HepG2 (cell line): ENCODE data around the gene IL11RA. TPM values are rescaled to one million over a fixed set of nuclear protein-coding genes. Genes with fewer than 3 reads are reported as not detected.
A peak's percentile ranks its signal among the peaks of the same experiment; 100 is the strongest.

Experiments used
- NFATC3 ChIP-seq: sonication (generic); formaldehyde crosslinking; IDR thresholded peaks from 2 replicates; pipeline ENCODE4 v1.5.1; 2020; ENCODE audit warnings: mild to moderate bottlenecking, missing genetic modification reagents
- PAF1 ChIP-seq: IDR thresholded peaks from 2 replicates; pipeline ENCODE4 v1.6.1; 2016; ENCODE audit warnings: missing genetic modification reagents, missing compliant biosample characterization
- PHF8 ChIP-seq: sonication (generic); formaldehyde crosslinking; IDR thresholded peaks from 2 replicates; pipeline ENCODE4 v1.5.0; 2020; ENCODE audit warnings: missing genetic modification reagents
- TP53 ChIP-seq: sonication (generic); formaldehyde crosslinking; conservative IDR thresholded peaks from 2 replicates; pipeline ENCODE4 v1.4.0; 2020; ENCODE audit warnings: missing genetic modification reagents
- ZBTB42 ChIP-seq: sonication (generic); formaldehyde crosslinking; IDR thresholded peaks from 2 replicates; pipeline ENCODE4 v1.5.0; 2020; ENCODE audit warnings: mild to moderate bottlenecking, missing genetic modification reagents
- ZNF274 ChIP-seq: sonication (generic); formaldehyde crosslinking; IDR thresholded peaks from 2 replicates; pipeline ENCODE4 v1.5.1; 2020; ENCODE audit warnings: mild to moderate bottlenecking, missing genetic modification reagents
- ZNF781 ChIP-seq: sonication (generic); formaldehyde crosslinking; IDR thresholded peaks from 2 replicates; pipeline ENCODE4 v1.5.1; 2020; ENCODE audit warnings: borderline replicate concordance, mild to moderate bottlenecking, missing genetic modification reagents; ENCODE audit errors: not compliant biosample characterization
- polyA plus RNA-seq, 8 experiments: library from polyadenylated mRNA; depleted of rRNA in 3 of 8; stranded (reverse) in 7 of 8; unstranded in 1 of 8; fragments of >200 nt; fragmentation: Illumina TruSeq in 4 of 8; extraction: Trizol in 4 of 8; gene quantifications; 2 replicates each; pipeline versions ENCODE4 v1.2.1 to v1.2.3, GENCODE V29; 2011 to 2016; ENCODE audit warnings: low read depth in 4 of 8, missing spikeins in 1 of 8, mixed read lengths in 1 of 8; ENCODE audit not compliant: insufficient read depth in 1 of 8
- total RNA-seq, 5 experiments: library from RNA; depleted of rRNA; stranded (reverse); fragments of >200 nt; fragmentation: Illumina TruSeq; extraction: Trizol; gene quantifications; 2 replicates each; pipeline ENCODE4 v1.2.3, GENCODE V29; 2016; ENCODE audit warnings: low read depth in 1 of 5
- TF ChIP-seq, protein P1 (sequence below): sonication (generic); formaldehyde crosslinking; IDR thresholded peaks from 2 replicates; pipeline ENCODE4 v1.4.0; 2020; ENCODE audit warnings: missing genetic modification reagents, borderline replicate concordance
- TF ChIP-seq, protein P2 (sequence below): sonication (generic); formaldehyde crosslinking; IDR thresholded peaks from 2 replicates; pipeline ENCODE4 v1.8.0; 2022; ENCODE audit warnings: mild to moderate bottlenecking, missing genetic modification reagents
- TF ChIP-seq, protein P3 (sequence below): sonication (generic); formaldehyde crosslinking; IDR thresholded peaks from 2 replicates; pipeline ENCODE4 v1.4.0; 2020; ENCODE audit warnings: missing genetic modification reagents
- TF ChIP-seq, protein P4 (sequence below): sonication (generic); formaldehyde crosslinking; IDR thresholded peaks from 2 replicates; pipeline ENCODE4 v1.5.0; 2020; ENCODE audit warnings: missing genetic modification reagents
- TF ChIP-seq, protein P5 (sequence below): sonication (generic); formaldehyde crosslinking; IDR thresholded peaks from 2 replicates; pipeline ENCODE4 v1.5.0; 2020; ENCODE audit warnings: mild to moderate bottlenecking, missing genetic modification reagents
- TF ChIP-seq, protein P6 (sequence below): sonication (generic); formaldehyde crosslinking; IDR thresholded peaks from 2 replicates; pipeline ENCODE4 v1.4.0; 2020; ENCODE audit warnings: mild to moderate bottlenecking, missing genetic modification reagents
- TF ChIP-seq, protein P7 (sequence below): sonication (generic); formaldehyde crosslinking; IDR thresholded peaks from 2 replicates; pipeline ENCODE4 v1.5.0; 2020; ENCODE audit warnings: mild to moderate bottlenecking, missing genetic modification reagents

IL11RA gene
- total and polyA plus RNA-seq, 2 of the 13 experiments (the other 11 are each of a cell fraction or from before 2014, with no cell fraction given), result 2.0 to 4.2 TPM

DNA sequence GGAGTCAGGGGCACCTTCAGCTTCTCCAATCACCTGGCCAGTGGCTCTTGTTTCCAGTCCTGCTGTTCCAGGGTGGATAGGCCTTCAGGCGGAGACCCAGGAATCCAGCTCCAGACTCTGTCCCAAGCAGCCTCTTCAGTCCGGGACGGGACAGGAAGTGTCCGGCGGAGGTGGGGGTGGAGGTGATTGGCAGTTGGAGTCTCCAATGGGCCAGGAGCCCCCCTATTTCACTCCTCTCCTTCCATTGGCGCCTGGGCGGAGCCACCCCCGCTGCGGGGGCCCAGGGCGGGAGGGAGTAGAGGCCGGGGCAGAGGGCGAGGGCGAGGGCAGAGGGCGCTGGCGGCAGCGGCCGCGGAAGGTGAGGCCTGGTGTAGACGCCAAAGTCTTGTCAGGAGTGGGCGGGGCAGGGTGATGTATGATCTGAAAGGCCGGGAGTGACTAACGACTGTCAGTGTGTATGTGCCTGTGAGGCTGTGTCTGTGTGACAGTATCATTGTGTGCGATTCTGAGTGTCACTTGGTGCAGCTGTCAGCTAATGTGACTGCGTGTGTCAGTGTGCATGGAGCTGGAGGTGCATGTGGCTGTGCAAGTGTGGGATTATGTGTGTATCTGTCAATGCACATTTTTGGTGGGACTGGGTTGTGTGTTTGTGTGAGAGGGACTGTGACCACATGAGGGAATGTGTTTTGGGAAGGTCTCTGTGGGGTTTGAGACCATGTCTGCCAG is at the start of gene IL11RA (continued):
- TF ChIP-seq, protein P1, sequence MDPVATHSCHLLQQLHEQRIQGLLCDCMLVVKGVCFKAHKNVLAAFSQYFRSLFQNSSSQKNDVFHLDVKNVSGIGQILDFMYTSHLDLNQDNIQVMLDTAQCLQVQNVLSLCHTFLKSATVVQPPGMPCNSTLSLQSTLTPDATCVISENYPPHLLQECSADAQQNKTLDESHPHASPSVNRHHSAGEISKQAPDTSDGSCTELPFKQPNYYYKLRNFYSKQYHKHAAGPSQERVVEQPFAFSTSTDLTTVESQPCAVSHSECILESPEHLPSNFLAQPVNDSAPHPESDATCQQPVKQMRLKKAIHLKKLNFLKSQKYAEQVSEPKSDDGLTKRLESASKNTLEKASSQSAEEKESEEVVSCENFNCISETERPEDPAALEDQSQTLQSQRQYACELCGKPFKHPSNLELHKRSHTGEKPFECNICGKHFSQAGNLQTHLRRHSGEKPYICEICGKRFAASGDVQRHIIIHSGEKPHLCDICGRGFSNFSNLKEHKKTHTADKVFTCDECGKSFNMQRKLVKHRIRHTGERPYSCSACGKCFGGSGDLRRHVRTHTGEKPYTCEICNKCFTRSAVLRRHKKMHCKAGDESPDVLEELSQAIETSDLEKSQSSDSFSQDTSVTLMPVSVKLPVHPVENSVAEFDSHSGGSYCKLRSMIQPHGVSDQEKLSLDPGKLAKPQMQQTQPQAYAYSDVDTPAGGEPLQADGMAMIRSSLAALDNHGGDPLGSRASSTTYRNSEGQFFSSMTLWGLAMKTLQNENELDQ (CRISPR knock-in tag), result no peak
- TF ChIP-seq ZNF781 (CRISPR knock-in tag), result no peak
- TF ChIP-seq, protein P2, sequence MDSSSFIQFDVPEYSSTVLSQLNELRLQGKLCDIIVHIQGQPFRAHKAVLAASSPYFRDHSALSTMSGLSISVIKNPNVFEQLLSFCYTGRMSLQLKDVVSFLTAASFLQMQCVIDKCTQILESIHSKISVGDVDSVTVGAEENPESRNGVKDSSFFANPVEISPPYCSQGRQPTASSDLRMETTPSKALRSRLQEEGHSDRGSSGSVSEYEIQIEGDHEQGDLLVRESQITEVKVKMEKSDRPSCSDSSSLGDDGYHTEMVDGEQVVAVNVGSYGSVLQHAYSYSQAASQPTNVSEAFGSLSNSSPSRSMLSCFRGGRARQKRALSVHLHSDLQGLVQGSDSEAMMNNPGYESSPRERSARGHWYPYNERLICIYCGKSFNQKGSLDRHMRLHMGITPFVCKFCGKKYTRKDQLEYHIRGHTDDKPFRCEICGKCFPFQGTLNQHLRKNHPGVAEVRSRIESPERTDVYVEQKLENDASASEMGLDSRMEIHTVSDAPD (CRISPR knock-in tag), result 0 out of 2 replicates have a peak, but pooled peaks have one; percentile 31
- TF ChIP-seq PAF1 (CRISPR knock-in tag), result peak; percentile 58; the same call in 1 of the 2 replicates
- no peak for TF ChIP-seq NFATC3 (CRISPR knock-in tag)
- no peak for TF ChIP-seq ZBTB42 (CRISPR knock-in tag)
- TF ChIP-seq, protein P3, sequence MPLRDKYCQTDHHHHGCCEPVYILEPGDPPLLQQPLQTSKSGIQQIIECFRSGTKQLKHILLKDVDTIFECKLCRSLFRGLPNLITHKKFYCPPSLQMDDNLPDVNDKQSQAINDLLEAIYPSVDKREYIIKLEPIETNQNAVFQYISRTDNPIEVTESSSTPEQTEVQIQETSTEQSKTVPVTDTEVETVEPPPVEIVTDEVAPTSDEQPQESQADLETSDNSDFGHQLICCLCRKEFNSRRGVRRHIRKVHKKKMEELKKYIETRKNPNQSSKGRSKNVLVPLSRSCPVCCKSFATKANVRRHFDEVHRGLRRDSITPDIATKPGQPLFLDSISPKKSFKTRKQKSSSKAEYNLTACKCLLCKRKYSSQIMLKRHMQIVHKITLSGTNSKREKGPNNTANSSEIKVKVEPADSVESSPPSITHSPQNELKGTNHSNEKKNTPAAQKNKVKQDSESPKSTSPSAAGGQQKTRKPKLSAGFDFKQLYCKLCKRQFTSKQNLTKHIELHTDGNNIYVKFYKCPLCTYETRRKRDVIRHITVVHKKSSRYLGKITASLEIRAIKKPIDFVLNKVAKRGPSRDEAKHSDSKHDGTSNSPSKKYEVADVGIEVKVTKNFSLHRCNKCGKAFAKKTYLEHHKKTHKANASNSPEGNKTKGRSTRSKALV, result no peak
- TF ChIP-seq, protein P4, sequence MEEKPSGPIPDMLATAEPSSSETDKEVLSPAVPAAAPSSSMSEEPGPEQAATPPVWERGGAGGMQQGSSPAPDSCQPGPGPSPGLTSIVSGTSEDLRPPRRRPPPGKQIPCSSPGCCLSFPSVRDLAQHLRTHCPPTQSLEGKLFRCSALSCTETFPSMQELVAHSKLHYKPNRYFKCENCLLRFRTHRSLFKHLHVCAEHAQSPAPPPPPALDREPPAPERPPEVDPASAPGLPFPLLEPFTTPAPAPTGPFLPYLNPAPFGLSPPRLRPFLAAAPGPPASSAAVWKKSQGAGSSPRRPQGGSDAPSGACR (CRISPR knock-in tag), result no peak
- TF ChIP-seq ZNF274 (CRISPR knock-in tag), result no peak; the same call in 1 of the 2 replicates
- peak; percentile 46; the same call in 1 of the 2 replicates for TF ChIP-seq PHF8 (CRISPR knock-in tag)
- TF ChIP-seq, protein P5, sequence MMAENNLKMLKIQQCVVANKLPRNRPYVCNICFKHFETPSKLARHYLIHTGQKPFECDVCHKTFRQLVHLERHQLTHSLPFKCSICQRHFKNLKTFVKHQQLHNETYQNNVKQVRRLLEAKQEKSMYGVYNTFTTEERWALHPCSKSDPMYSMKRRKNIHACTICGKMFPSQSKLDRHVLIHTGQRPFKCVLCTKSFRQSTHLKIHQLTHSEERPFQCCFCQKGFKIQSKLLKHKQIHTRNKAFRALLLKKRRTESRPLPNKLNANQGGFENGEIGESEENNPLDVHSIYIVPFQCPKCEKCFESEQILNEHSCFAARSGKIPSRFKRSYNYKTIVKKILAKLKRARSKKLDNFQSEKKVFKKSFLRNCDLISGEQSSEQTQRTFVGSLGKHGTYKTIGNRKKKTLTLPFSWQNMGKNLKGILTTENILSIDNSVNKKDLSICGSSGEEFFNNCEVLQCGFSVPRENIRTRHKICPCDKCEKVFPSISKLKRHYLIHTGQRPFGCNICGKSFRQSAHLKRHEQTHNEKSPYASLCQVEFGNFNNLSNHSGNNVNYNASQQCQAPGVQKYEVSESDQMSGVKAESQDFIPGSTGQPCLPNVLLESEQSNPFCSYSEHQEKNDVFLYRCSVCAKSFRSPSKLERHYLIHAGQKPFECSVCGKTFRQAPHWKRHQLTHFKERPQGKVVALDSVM, result peak; percentile 79
- TF ChIP-seq, protein P6, sequence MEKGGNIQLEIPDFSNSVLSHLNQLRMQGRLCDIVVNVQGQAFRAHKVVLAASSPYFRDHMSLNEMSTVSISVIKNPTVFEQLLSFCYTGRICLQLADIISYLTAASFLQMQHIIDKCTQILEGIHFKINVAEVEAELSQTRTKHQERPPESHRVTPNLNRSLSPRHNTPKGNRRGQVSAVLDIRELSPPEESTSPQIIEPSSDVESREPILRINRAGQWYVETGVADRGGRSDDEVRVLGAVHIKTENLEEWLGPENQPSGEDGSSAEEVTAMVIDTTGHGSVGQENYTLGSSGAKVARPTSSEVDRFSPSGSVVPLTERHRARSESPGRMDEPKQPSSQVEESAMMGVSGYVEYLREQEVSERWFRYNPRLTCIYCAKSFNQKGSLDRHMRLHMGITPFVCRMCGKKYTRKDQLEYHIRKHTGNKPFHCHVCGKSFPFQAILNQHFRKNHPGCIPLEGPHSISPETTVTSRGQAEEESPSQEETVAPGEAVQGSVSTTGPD (CRISPR knock-in tag), result no peak
- TF ChIP-seq, protein P7, sequence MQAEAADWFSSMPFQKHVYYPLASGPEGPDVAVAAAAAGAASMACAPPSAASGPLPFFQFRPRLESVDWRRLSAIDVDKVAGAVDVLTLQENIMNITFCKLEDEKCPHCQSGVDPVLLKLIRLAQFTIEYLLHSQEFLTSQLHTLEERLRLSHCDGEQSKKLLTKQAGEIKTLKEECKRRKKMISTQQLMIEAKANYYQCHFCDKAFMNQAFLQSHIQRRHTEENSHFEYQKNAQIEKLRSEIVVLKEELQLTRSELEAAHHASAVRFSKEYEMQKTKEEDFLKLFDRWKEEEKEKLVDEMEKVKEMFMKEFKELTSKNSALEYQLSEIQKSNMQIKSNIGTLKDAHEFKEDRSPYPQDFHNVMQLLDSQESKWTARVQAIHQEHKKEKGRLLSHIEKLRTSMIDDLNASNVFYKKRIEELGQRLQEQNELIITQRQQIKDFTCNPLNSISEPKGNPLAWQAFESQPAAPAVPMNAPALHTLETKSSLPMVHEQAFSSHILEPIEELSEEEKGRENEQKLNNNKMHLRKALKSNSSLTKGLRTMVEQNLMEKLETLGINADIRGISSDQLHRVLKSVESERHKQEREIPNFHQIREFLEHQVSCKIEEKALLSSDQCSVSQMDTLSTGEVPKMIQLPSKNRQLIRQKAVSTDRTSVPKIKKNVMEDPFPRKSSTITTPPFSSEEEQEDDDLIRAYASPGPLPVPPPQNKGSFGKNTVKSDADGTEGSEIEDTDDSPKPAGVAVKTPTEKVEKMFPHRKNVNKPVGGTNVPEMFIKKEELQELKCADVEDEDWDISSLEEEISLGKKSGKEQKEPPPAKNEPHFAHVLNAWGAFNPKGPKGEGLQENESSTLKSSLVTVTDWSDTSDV (CRISPR knock-in tag), result no peak
- no peak for TF ChIP-seq TP53 (CRISPR knock-in tag)
